ENCODE data around the gene DAB2IP.

GRCh38 chr9:121670431-121670830 lies 19.0 kb downstream of the DAB2IP start:
- TF ChIP-seq, protein P1, sequence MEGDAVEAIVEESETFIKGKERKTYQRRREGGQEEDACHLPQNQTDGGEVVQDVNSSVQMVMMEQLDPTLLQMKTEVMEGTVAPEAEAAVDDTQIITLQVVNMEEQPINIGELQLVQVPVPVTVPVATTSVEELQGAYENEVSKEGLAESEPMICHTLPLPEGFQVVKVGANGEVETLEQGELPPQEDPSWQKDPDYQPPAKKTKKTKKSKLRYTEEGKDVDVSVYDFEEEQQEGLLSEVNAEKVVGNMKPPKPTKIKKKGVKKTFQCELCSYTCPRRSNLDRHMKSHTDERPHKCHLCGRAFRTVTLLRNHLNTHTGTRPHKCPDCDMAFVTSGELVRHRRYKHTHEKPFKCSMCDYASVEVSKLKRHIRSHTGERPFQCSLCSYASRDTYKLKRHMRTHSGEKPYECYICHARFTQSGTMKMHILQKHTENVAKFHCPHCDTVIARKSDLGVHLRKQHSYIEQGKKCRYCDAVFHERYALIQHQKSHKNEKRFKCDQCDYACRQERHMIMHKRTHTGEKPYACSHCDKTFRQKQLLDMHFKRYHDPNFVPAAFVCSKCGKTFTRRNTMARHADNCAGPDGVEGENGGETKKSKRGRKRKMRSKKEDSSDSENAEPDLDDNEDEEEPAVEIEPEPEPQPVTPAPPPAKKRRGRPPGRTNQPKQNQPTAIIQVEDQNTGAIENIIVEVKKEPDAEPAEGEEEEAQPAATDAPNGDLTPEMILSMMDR (IDR thresholded peaks at IDR 0.05; ENCODE audit: low read depth, low read length, poor library complexity, severe bottlenecking): no peak
- TF ChIP-seq EZH2phosphoT487 (IDR thresholded peaks at IDR 0.05; ENCODE audit: borderline replicate concordance, low read length): no peak
